ENCODE data around the gene JAZF1. TPM values are rescaled to one million over a fixed set of nuclear protein-coding genes. Genes with fewer than 3 reads are reported as not detected.
A peak's percentile ranks its signal among the peaks of the same experiment; 100 is the strongest.

Gene JAZF1
- total and polyA plus RNA-seq, 2 experiments from 2014 or later: 13.8 to 19.6 TPM

- H3K4me2 ChIP-seq (ENCODE audit: unreplicated experiment): peak overlapping the region; percentile 50
- H3K4me3 ChIP-seq: peak overlapping the region; percentile 10; the same call in 1 of the 2 replicates
- H3F3A ChIP-seq (ENCODE audit: insufficient read depth): peaks cover 43% of the 10 kb centered on the region
- peak overlapping the region; percentile 51 for H3K27ac ChIP-seq
- H3K79me2 ChIP-seq (ENCODE audit: insufficient read depth): peaks cover 72% of the 10 kb centered on the region
- H3K4me1 ChIP-seq (ENCODE audit: insufficient read depth): peaks cover 59% of the 10 kb centered on the region
- DNase-seq: peak; percentile 82
- TF ChIP-seq EZH2 (IDR thresholded peaks at IDR 0.05; ENCODE audit: insufficient read depth, poor library complexity, severe bottlenecking) (no peak), EZH2phosphoT487 (IDR thresholded peaks at IDR 0.05; ENCODE audit: insufficient read depth, low read depth) (no peak)
- H3K27me3 ChIP-seq (replicated peaks; ENCODE audit: insufficient read depth): no peaks in the 10 kb centered on the region
- H3K9me3 ChIP-seq (ENCODE audit: low read depth): no peaks in the 10 kb centered on the region
- peaks cover 3% of the 10 kb centered on the region; the same call in 1 of the 2 replicates for H3K9me2 ChIP-seq (ENCODE audit: insufficient read depth)
- no peak overlapping the region for H2AFZ ChIP-seq
- no peaks in the 10 kb centered on the region for H4K20me1 ChIP-seq (ENCODE audit: insufficient read depth)
- H3K36me3 ChIP-seq (ENCODE audit: low read depth): no peaks in the 10 kb centered on the region
- WGBS, 2 experiments (ENCODE audit: low coverage in 1 of 2, low lambda C conversion rate in 2 of 2, missing lambda C conversion rate in 2 of 2): 11 to 12% methylated on average over 3 of the region's 3 CpGs
- in situ Hi-C loops (cut with MboI): no loop called here
- H3K9ac ChIP-seq: no peak overlapping the region
Observed at GRCh38 chr7:28155964-28156363, 24.6 kb downstream of the JAZF1 start.

DNA sequence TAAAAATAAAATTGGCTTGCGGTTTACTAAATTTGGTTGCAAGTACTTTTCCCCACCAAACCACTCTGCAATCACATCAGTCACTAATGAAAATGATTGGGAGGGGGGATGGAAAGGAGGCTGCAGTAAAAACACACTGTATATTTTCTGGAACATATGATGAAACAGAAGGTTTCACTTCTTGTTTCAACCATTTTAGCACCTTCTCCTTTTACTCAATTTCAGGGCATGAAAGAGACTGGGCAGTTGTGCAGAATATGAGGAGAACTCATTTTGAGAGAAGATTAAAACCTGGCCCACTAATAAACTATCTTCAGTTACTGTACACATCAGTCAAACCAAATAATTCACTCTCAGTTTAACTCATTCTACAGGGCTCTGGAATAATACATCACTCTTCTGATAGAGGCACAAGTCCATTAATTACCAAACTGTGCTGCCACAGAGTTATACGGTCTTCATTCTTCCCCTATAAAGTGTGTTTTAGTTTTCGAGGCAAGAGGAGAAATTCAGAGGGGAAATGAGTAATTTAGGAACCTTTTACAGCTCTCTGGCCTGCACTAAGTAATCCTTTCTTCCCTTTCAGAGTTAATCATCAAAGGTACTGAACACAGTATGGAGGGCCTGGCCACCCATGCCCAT is 25.5 kb downstream of the JAZF1 start:
- peaks cover 3% of the 10 kb centered on the region; the same call in 1 of the 2 replicates for H3K9me2 ChIP-seq (ENCODE audit: insufficient read depth)
- H3K4me3 ChIP-seq: peak overlapping the region; percentile 10; the same call in 1 of the 2 replicates
- peak; percentile 47 for DNase-seq
- no peaks in the 10 kb centered on the region for H3K27me3 ChIP-seq (replicated peaks; ENCODE audit: insufficient read depth)
- TF ChIP-seq EZH2 (IDR thresholded peaks at IDR 0.05; ENCODE audit: insufficient read depth, poor library complexity, severe bottlenecking): no peak
- TF ChIP-seq EZH2phosphoT487 (IDR thresholded peaks at IDR 0.05; ENCODE audit: insufficient read depth, low read depth): no peak
- H4K20me1 ChIP-seq (ENCODE audit: insufficient read depth): no peaks in the 10 kb centered on the region
- H2AFZ ChIP-seq: no peak overlapping the region
- no peak overlapping the region for H3K9ac ChIP-seq
- H3K9me3 ChIP-seq (ENCODE audit: low read depth): no peaks in the 10 kb centered on the region
- 43 to 44% methylated on average over 3 of the region's 3 CpGs for WGBS, 2 experiments (ENCODE audit: low coverage in 1 of 2, low lambda C conversion rate in 2 of 2, missing lambda C conversion rate in 2 of 2)
- in situ Hi-C loops (cut with MboI): no loop called here
- H3K79me2 ChIP-seq (ENCODE audit: insufficient read depth): peaks cover 79% of the 10 kb centered on the region
- peaks cover 51% of the 10 kb centered on the region for H3K4me1 ChIP-seq (ENCODE audit: insufficient read depth)
- H3K36me3 ChIP-seq (ENCODE audit: low read depth): no peaks in the 10 kb centered on the region
- peaks cover 39% of the 10 kb centered on the region for H3F3A ChIP-seq (ENCODE audit: insufficient read depth)
- peak overlapping the region; percentile 50 for H3K4me2 ChIP-seq (ENCODE audit: unreplicated experiment)
- peak overlapping the region; percentile 51 for H3K27ac ChIP-seq

- H3K9ac ChIP-seq: no peak overlapping the region
- TF ChIP-seq EZH2 (IDR thresholded peaks at IDR 0.05; ENCODE audit: insufficient read depth, poor library complexity, severe bottlenecking): no peak
- no peak for TF ChIP-seq EZH2phosphoT487 (IDR thresholded peaks at IDR 0.05; ENCODE audit: insufficient read depth, low read depth)
- peaks cover 3% of the 10 kb centered on the region; the same call in 1 of the 2 replicates for H3K9me2 ChIP-seq (ENCODE audit: insufficient read depth)
- in situ Hi-C loops (cut with MboI): no loop called here
- peaks cover 58% of the 10 kb centered on the region for H3K79me2 ChIP-seq (ENCODE audit: insufficient read depth)
- H3K4me1 ChIP-seq (ENCODE audit: insufficient read depth): peaks cover 45% of the 10 kb centered on the region
- peak overlapping the region; percentile 36 for H3K27ac ChIP-seq
- peak overlapping the region; percentile 32 for H3K4me2 ChIP-seq (ENCODE audit: unreplicated experiment)
- no peak for DNase-seq
- no peaks in the 10 kb centered on the region for H4K20me1 ChIP-seq (ENCODE audit: insufficient read depth)
- H3K36me3 ChIP-seq (ENCODE audit: low read depth): no peaks in the 10 kb centered on the region
- peaks cover 33% of the 10 kb centered on the region for H3F3A ChIP-seq (ENCODE audit: insufficient read depth)
- H2AFZ ChIP-seq: no peak overlapping the region
- no peak overlapping the region for H3K4me3 ChIP-seq
- 85 to 89% methylated on average over 4 of the region's 4 CpGs for WGBS, 2 experiments (ENCODE audit: low coverage in 1 of 2, low lambda C conversion rate in 2 of 2, missing lambda C conversion rate in 2 of 2)
- no peaks in the 10 kb centered on the region for H3K9me3 ChIP-seq (ENCODE audit: low read depth)
- no peaks in the 10 kb centered on the region for H3K27me3 ChIP-seq (replicated peaks; ENCODE audit: insufficient read depth)
Observed at GRCh38 chr7:28152594-28152993, 28.0 kb downstream of the JAZF1 start.

GRCh38 chr7:28151965-28152364 is 28.6 kb downstream of the JAZF1 start:
- Histone ChIP-seq H3K4me3 (no peak overlapping the region), H3K36me3 (ENCODE audit: low read depth) (no peaks in the 10 kb centered on the region), H3K9me2 (ENCODE audit: insufficient read depth) (peaks cover 3% of the 10 kb centered on the region; the same call in 1 of the 2 replicates), H3K4me1 (ENCODE audit: insufficient read depth) (peaks cover 38% of the 10 kb centered on the region), H3K4me2 (ENCODE audit: unreplicated experiment) (peak overlapping the region; percentile 32), H3F3A (ENCODE audit: insufficient read depth) (peaks cover 31% of the 10 kb centered on the region), H4K20me1 (ENCODE audit: insufficient read depth) (no peaks in the 10 kb centered on the region), H2AFZ (no peak overlapping the region), H3K9me3 (ENCODE audit: low read depth) (no peaks in the 10 kb centered on the region), H3K27me3 (replicated peaks; ENCODE audit: insufficient read depth) (no peaks in the 10 kb centered on the region), H3K27ac (peak overlapping the region; percentile 36), H3K9ac (no peak overlapping the region), H3K79me2 (ENCODE audit: insufficient read depth) (peaks cover 58% of the 10 kb centered on the region)
- peak; percentile 54 for DNase-seq
- in situ Hi-C loops (cut with MboI): no loop called here
- WGBS, 2 experiments (ENCODE audit: low coverage in 1 of 2, low lambda C conversion rate in 2 of 2, missing lambda C conversion rate in 2 of 2): 61 to 63% methylated on average over 4 of the region's 4 CpGs
- TF ChIP-seq EZH2 (IDR thresholded peaks at IDR 0.05; ENCODE audit: insufficient read depth, poor library complexity, severe bottlenecking) (no peak), EZH2phosphoT487 (IDR thresholded peaks at IDR 0.05; ENCODE audit: insufficient read depth, low read depth) (no peak)

Measured in GM23248 (cell line).